ENCODE data around the gene SUSD4. TPM values are rescaled to one million over a fixed set of nuclear protein-coding genes. Genes with fewer than 3 reads are reported as not detected.

SUSD4 gene
- total RNA-seq, 4 donors from 2014 or later: 0.73 to 8.4 TPM; not detected in 2

- TF ChIP-seq POLR2A (IDR thresholded peaks at IDR 0.05) (no peak), CTCF (IDR thresholded peaks at IDR 0.05) (no peak)
- no peaks in the 10 kb centered on the region for H3K4me1 ChIP-seq
- intact Hi-C loops (cut with DNase I; ENCODE audit: low total_unique reads): no loop called here
Measured at GRCh38 chr1:223315665-223316064, 48.3 kb downstream of the SUSD4 start.

GRCh38 chr1:223313415-223313754 is 50.6 kb downstream of the SUSD4 start:
- no peak overlapping the region for H3K4me3 ChIP-seq
- no peak for DNase-seq
- intact Hi-C loops (cut with DNase I; ENCODE audit: low total_unique reads): no loop called here
- no peaks in the 10 kb centered on the region for H3K9me3 ChIP-seq
- no peaks in the 10 kb centered on the region for H3K4me1 ChIP-seq
- H3K27me3 ChIP-seq: no peaks in the 10 kb centered on the region
- no peaks in the 10 kb centered on the region for H3K36me3 ChIP-seq
- H3K27ac ChIP-seq: no peak overlapping the region
- TF ChIP-seq CTCF (IDR thresholded peaks at IDR 0.05) (no peak), POLR2A (IDR thresholded peaks at IDR 0.05) (no peak)

More at GRCh38 chr1:223315665-223316064, 48.3 kb downstream of the SUSD4 start:
- Histone ChIP-seq H3K9me3 (no peaks in the 10 kb centered on the region), H3K36me3 (no peaks in the 10 kb centered on the region), H3K27ac (no peak overlapping the region), H3K27me3 (no peaks in the 10 kb centered on the region), H3K4me3 (no peak overlapping the region)
- DNase-seq: no peak

GRCh38 chr1:223312705-223313414 is 51.1 kb downstream of the SUSD4 start:
- Histone ChIP-seq H3K4me1 (no peaks in the 10 kb centered on the region), H3K4me3 (no peak overlapping the region), H3K36me3 (no peaks in the 10 kb centered on the region), H3K27ac (no peak overlapping the region), H3K27me3 (no peaks in the 10 kb centered on the region), H3K9me3 (no peaks in the 10 kb centered on the region)
- no peak for TF ChIP-seq POLR2A (IDR thresholded peaks at IDR 0.05)
- no peak for TF ChIP-seq CTCF (IDR thresholded peaks at IDR 0.05)
- intact Hi-C loops (cut with DNase I; ENCODE audit: low total_unique reads): no loop called here
- no peak for DNase-seq

GRCh38 chr1:223312273-223312672 is 51.7 kb downstream of the SUSD4 start:
- no peaks in the 10 kb centered on the region for H3K4me1 ChIP-seq

More at GRCh38 chr1:223312273-223312672, 51.7 kb downstream of the SUSD4 start:
- Histone ChIP-seq H3K4me3 (no peak overlapping the region), H3K9me3 (no peaks in the 10 kb centered on the region), H3K27me3 (no peaks in the 10 kb centered on the region), H3K36me3 (no peaks in the 10 kb centered on the region), H3K27ac (no peak overlapping the region)
- no peak for DNase-seq
- TF ChIP-seq POLR2A (IDR thresholded peaks at IDR 0.05): no peak
- no peak for TF ChIP-seq CTCF (IDR thresholded peaks at IDR 0.05)
- intact Hi-C loops (cut with DNase I; ENCODE audit: low total_unique reads): no loop called here

Data from uterus (tissue), 4 donors.